HG02885 (cell line): Measurements from ENCODE around the gene C5AR2.
"Not testable (repeated sequence)": the region's sequence is repeated elsewhere in the genome, so short reads cannot be mapped to it uniquely, and the experiment has no call there.

Experiments used
- ATAC-seq: cut with Tn5 transposase; IDR thresholded peaks from one replicate; pipeline ENCODE4 v1.9.1; 2021; ENCODE audit warnings: mild to moderate bottlenecking; ENCODE audit not compliant: unreplicated experiment, poor library complexity

Gene C5AR2

DNA sequence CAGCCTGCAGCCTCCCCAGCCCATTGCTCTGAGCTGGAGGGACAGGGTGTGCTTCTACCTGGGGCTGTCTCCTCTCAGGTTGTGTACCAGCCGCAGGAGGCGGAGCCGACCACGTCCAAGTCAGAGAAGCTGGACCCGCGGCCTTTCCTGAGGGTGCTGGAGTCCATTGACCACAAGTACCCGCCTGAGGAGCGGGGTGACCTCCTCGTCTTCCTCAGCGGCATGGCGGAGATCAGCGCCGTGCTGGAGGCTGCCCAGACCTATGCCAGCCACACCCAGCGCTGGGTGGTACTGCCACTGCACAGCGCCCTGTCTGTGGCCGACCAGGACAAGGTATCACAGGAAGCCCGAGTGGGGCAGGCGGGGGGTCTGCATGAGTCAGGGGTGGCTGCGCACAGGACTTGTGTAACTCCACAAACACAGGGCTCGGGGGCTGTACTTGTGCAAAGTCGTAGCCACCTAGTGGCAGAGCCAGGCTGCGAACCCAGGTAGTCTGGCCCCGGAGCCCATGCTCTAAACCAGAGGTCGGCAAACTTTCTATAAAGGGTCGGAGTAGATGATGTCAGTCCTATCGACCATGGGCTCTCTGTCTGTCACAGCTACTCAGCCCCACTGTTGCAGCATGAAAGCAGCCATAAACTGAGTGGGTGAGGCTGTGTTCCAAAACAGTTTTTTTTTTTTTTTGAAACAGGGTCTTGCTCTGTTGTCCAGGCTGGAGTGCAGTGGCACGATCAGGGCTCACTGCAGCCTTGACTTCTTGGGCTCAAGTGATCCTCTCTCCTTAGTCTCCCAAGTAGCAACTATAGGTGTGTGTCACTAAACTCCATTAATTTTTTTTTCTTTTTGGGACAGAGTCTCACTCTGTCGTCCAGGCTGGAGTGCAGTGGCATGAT lies 26.1 kb downstream of the C5AR2 start:
- ATAC-seq = no peak

DNA sequence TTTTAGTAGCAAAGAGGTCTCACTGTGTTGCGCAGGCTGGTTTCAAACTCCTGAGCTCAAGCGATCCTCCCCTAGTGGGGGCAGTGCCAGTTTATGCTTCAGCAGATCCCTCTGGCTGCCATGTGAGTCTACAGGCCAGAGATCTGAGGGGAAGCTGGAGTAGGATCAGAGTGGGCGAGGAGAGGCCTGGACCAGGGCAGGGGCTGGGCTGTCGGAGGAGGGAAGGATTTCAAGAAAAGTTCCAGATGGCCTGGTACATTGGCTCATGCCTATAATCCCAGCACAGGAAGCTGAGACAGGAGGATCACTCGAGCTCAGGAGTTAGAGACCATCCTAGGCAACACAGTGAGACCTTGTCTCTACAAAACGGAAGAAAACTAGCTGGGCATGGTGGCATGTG lies 27.0 kb downstream of the C5AR2 start:
- no peak for ATAC-seq

DNA sequence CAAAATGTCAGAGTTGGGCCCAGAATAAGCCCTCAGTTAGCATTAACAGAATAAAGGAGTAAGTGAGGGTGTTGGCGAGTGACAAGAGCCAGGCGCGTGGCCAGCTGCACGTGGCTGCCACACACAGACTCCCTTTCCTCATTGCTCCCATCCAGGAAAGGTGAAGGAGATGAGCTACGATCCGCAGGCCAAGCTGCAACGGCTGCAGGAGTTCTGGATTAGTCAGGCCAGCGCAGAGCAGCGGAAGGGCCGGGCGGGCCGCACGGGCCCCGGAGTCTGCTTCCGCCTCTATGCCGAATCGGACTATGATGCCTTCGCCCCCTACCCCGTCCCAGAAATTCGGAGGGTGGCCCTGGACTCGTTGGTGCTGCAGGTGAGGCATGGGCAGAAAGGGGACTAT lies 30.3 kb downstream of the C5AR2 start:
- no peak for ATAC-seq

DNA sequence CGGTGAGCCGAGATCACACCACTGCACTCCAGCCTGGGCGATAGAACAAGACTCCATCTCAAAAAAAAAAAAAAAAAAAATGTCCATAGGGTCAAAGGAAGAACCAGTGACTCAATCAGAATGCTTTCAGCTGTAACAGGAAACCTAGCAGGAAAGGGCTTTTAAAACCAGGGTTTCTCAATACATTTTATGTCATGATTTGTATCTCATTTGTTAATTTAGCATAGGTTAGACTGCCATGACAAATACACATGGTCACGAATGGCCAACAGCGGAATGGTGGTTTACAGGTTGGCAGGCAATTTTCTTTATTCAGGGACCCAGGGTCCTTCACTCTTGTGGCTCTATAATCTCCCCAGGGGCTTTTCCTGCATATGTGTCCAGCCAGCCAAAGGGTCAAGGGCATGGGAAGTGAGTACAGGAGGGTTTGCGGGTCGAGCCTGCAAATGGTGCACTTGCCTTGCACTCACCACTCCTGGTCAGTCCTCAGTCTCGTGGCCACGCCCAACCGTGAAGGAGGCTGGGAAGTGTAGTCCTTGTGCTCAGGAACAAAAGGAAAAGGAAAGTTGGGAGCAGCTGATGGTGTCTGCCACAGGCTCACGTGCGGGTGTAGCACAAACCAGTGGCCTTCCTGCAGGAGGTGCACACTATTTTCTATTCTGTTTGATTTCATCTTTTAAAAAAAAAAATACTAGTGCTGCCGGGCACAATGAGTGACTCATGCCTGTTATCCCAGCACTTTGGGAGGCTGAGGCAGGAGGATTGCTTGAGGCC lies 32.0 kb downstream of the C5AR2 start:
- no peak for ATAC-seq

DNA sequence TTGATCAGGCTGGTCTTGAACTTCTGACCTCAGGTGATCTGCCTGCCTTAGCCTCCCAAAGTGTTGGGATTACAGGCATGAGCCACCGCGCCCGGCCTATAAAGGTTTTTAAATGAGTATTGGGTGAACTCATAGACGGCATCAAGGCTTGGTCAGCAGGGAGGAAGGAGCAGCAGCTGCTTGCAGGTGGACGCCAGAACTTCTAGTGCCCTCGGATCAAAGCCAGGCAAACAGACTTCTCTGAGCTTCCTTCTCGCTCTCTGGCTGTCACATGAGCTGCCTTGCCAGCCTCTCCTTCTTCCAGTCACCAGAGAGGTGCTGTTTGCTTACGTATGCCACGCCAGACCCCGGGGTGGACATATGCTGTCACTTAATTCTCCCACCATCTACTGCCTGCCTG lies 33.5 kb downstream of the C5AR2 start:
- ATAC-seq = not testable (repeated sequence)

DNA sequence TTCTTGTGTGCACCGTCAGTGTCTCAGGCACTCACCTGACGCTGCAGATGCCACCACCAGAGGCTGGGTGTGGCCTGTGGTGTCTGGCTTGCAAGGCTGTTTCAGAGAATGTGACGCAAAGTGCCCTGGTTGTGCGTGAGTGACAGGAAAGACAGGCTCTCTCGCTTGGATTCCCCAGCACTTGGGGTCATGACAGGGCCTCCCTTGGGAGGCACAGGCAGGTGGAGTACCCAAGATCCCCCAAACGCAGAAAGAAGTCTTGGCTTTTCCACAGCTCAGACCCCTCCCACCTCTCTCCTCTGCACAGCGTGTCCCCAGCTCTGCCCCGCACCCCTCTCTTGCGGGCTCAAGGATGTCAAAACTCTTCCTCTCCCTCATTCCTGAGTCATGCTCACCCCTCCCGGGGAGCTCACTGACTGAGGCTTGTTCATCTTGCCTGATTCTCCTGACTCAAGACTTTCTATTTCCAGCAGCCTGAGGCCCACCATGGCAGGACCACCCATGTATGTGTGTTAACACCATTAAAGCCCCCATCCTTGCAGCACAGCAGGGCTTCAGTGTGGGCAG lies 38.2 kb downstream of the C5AR2 start:
- ATAC-seq = no peak

DNA sequence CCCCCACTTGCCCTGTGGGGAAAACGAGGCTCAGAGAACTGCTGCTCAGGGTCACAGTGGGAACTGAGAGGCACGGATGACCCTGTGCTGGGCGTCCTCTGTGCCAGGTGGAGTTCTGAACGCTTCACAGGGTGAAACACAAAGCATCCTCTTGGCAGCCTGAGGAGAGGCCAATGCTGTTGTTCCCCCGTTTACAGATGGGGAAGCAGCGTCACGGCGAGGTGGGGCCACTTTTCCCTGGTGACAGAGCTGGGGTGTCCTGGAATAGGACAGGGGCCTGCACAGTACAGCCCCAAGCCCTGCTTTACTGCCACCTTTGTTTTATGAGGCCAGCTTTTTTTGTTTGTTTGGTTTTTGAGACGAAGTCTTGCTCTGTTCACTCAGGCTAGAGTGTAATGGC lies 39.3 kb downstream of the C5AR2 start:
- ATAC-seq = no peak

DNA sequence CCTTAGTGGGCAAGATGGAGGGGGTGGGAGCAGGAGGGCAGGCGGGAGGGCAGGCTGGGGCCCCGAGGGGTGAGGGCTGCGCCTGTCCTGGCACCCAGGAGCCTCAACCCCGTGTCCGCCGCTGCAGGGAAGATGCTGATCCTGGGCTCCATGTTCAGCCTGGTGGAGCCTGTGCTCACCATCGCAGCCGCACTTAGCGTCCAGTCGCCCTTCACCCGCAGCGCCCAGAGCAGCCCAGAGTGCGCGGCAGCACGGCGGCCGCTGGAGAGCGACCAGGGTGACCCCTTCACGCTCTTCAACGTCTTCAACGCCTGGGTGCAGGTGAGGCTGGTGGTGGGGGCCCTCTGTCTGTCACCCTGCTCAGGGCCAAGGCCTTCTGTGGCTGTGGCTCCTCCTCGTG lies 40.6 kb downstream of the C5AR2 start:
- no peak for ATAC-seq

DNA sequence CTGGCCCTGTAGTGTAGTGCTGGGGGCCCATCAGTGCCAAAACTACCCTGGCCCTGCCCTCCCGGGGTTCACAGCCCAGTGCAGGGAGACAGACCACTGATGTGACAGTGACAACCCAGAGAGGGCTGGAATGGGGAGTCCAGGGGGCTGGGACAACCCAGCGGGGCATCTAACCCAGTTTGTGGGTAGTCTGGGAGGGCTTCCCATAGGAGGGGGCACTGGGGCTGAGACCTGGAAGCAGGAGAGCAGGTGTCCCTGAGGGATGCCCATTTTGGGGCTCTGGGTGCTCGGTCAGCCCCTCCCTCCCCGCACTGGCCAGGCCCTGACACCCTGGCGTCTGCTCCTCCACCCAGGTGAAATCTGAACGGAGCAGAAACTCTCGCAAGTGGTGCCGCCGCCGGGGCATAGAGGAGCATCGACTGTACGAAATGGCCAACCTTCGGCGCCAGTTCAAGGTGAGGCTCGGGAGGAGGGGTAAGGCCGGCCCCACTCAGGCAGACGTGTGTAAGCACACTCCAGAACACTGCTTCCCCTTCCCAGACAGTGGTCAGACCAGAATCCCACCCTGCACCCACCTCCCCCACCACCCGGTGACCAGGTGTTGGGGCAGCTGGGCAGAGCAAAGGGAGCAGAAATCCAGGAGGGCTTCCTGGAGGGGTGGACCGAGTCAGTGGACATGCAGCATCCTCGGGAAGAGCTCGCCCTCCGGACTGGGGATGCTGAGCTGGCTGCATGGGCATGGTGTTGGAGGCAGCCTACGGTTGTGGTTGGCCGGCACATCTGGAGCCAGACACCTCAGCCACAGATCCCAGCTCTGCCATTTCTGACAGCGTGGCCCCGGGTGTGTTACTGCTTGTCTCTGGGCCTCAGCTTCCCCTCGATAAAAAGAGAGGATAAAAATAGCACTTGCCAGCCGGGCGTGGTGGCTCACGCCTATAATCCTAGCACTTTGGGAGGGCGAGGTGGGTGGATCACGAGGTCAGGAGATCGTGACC lies 41.6 kb downstream of the C5AR2 start:
- no peak for ATAC-seq

DNA sequence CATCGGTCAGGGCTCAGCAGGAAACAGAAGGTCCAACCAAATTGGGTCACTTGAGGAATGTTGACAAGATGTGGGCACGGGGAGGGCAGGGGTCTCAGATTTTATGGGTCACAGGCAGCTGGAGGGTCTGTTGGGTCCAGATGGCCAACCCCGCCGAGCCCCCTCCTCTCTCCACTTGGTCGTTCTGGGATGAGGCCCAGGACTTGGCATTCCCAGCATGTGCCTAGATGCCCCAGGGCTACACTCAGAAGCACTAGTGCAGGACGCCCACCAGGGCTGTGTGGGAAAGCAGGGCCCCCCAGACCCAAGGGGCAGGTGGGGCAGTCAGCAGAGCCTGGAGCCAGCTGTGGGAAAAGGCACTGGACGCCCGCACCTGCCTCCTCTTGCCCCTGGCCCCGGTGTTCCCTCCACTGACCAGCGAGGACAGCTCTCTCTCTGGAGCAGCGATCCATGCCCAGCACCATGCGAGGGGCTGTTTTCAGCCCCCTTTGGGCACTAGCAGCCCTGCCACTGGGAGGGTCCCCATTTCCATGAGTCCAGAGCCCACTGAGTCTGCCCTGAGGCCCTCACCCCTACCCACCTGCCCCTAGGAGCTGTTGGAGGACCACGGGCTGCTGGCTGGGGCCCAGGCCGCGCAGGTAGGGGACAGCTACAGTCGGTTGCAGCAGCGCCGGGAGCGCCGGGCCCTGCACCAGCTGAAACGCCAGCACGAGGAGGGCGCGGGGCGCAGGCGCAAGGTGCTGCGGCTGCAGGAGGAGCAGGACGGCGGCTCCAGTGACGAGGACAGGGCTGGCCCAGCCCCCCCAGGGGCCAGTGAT lies 43.1 kb downstream of the C5AR2 start:
- no peak for ATAC-seq

DNA sequence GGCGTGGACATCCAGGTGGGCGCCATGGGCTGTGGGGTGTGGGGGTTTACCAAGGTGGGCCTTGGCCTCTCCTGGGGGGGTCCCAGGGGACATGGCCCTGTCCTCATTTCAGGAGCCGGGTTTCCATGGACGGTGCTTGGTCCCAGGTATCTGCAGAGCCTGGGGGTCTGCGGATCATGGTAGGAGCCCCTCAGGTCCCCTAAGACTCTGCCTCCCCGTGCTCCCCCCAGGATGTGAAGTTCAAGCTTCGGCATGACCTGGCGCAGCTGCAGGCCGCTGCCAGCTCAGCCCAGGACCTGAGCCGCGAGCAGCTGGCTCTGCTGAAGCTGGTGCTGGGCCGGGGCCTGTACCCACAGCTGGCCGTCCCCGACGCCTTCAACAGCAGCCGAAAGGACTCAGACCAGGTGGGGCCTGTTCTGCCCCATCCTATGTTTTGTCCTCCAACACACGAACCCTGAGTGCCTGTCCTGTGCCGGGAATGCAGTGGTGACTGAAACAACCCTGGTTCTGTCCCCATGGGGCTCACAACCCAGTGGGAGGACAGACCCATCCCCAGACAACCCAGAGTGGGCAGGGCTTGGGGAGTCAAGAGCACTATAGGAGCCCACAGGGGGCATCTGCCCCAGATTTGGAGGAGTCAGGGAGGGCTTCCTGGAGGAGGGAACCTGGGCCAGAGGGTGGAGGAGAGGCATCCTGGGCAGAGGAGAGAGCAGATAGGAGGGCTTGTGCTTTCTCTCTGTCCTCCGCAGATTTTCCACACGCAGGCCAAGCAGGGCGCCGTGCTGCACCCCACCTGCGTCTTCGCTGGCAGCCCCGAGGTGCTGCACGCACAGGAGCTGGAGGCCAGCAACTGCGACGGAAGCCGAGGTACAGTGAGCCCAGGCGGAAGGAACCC lies 44.0 kb downstream of the C5AR2 start:
- ATAC-seq = no peak

DNA sequence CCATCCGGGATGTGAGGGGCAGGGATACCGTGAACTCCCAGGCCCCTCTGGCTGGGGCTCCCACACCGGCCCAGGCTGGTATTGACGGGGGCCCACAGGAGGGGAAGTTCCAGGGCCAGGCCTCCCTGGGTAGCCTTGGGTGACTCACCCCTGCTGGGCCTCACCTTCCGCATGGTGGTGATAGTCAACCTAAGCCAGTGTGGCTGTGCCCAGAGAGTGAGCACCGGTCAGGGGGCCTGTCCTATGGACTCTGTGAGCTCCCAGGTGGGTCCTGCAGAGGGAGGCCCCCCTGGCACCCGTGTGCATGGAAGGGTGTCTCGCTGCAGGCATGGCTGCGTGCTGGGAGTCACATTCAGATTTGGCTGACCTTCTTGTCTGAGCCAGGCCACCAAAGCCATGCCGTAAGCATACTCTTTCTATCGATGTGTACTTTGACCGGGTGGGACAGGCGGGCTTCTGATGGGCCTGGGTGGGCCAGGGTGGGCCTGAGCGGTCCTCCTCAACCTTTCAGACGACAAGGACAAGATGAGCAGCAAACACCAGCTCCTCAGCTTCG lies 44.7 kb downstream of the C5AR2 start:
- ATAC-seq = no peak

DNA sequence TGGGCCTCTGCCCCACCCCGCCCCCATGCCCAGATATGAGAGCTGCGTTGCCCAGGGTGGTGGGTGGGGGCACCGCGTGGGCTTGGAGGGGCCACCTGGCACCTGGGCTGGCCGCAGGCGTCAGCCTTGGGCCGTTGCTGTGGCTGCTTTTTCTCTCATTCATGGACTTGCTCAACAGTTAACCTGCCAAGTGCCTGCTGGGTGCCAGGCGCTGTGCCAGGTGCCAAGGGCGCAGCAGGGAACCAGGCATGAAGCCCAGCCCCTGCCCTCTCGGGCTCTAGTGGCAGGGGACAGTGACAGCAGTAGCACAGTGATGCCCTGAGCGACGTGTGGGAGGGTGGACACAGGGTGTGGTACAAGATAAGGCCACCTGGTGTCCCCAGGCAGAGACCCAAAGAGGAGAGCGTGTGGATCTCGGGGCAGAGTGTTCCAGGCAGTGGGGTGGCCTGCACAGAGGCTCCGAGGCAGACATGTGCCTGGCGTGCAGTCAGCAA lies 45.3 kb downstream of the C5AR2 start:
- ATAC-seq = no peak

DNA sequence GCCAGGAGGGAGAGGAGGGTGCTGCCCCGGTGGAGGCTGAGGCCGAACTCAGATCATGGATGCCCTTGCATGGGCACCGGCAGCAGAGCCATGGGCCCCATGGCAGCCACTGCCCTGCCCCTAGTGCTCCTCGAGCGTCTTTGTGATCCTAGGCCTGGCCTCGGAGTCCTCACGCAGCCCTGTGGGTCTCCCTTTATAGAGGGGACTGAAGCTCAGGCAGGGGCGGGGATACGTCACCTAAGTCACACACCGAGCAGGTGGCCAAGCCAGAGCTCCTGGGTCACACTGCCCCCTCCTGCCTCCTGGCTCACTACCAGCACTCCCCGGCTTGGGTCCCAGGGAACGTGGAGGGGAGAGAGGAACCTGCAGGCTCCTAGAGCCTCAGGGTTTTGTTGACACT lies 45.8 kb downstream of the C5AR2 start:
- ATAC-seq = no peak

DNA sequence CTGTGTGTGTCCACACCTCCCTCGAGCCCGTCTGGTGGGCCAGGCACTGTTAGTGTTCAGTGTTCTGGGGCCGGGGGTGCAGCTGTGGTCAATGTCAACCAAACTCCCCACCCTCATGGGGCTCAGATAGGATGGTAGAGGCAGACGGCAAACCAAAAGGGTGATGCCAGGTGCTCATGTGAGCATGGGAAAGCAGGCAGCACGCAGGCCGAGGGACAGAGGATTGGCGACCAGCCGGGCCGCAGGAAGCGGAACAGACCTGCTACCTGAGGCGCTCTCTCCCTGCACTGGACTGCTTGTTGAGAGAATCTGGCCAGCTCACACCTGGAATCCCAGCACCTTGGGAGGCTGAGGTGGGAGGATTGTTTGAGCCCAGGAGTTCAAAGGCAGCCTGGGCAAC lies 46.3 kb downstream of the C5AR2 start:
- no peak for ATAC-seq

DNA sequence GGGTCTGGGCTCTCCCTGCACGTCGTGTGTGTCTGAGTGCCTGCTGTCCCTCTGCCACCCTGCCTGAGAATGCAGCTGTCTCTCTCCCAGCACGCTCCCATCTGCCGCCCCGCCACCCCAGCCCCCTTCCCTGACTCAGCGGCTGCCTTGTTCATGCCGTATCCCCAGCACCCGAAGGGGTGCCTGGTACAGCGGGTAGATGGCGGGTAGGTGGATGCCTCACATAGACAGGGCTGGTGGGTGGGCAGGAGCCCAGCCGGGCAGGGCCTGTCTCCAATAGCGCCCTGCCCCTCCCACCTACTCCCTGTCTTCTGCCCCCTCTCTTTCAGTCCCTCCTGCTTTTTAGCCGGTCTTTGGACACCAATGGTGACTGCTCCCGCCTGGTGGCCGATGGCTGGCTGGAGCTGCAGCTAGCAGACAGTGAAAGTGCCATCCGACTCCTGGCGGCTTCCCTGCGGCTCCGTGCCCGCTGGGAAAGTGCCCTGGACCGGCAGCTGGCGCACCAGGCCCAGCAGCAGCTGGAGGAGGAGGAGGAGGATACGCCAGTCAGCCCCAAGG lies 47.5 kb downstream of the C5AR2 start:
- ATAC-seq = no peak

DNA sequence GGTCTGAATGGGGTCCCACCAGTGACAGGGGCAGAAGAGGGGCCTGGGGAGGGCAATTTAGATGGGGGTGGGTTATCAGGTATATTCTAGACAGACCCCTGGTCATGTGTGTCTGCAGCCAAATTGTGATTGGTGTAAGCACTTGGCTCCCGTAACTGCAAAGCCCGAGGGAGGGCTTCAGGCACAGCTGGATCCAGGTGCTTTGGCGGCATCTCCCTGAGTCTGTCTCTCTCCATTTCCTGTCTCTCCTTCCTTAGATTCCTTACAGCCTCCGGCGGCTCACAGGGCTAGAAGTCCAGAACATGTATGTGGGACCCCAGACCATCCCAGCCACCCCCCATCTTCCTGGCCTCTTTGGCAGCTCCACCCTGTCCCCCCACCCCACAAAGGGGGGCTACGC lies 48.6 kb downstream of the C5AR2 start:
- ATAC-seq = no peak

DNA sequence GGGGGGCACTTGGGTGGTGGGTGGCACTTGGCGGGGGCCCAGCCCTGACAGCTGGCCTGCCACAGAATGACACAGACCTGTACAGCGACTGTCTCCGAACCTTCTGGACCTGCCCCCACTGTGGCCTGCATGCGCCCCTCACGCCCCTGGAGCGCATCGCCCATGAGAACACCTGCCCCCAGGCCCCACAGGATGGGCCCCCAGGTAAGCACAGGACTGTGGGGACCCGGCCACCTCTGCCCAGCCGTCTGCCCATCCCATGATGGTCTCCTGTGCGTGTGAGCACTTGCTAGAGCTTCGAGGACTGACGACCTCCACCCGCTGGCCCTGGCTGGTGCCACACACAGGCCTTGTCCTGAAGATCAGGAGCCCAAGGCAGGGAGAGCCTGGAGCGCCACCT lies 49.1 kb downstream of the C5AR2 start:
- ATAC-seq = no peak
